ENCODE results near the gene BCL11B.

The BCL11B gene

DNA sequence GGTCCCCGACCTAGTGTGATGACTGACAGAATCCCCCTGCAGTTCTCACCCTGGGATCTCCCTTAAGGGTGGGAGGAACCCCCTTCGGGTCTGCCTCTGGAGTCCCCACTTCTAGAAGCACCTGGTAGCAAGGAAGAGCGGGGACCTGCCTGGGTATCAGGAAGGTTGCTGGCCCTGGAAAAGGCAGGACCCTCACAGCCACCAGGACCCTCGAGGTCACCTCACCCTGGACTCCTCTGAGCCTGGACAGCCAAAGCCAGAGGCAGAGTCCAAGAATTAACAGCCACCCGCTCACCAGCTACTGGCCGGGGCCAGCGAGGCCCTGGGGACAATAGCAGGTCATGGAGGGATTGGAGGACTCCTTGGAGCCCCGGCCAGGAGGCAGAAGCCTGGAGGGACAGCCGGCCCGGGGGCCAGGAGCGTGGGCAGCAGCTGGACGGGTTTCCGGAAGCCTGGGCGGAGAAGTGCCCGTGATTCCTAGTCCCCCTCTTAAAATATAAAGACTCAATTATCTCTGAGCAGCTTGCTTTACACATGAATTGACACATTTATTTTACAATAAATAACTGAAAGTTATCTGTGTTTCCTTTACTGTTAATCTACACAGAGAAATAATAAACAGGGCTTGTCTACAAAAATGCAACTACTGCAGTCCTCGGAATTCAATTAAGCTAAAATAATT is 17.5 kb downstream of the BCL11B start:
- no peak for DNase-seq (ENCODE audit: low spot score)

DNA sequence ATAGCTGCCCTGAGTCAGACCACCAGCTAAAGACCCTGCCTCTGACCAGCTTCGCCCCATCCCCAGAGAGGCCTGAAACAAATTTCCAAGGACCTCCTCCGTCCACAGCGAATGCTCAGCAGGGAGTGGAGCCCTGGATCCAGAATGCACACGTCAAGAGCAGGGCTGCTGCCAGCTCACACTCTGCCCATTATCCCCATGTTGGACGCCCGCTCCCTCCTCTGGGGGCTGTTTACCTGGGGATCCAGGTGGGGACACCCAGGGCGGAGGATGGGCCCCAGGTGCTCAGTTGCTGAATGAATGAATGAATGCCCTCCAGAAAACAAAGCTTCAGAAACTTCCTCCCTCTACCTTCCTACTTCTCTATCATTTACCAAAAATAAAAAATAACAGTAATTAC is 18.1 kb downstream of the BCL11B start:
- DNase-seq (ENCODE audit: low spot score): no peak

DNA sequence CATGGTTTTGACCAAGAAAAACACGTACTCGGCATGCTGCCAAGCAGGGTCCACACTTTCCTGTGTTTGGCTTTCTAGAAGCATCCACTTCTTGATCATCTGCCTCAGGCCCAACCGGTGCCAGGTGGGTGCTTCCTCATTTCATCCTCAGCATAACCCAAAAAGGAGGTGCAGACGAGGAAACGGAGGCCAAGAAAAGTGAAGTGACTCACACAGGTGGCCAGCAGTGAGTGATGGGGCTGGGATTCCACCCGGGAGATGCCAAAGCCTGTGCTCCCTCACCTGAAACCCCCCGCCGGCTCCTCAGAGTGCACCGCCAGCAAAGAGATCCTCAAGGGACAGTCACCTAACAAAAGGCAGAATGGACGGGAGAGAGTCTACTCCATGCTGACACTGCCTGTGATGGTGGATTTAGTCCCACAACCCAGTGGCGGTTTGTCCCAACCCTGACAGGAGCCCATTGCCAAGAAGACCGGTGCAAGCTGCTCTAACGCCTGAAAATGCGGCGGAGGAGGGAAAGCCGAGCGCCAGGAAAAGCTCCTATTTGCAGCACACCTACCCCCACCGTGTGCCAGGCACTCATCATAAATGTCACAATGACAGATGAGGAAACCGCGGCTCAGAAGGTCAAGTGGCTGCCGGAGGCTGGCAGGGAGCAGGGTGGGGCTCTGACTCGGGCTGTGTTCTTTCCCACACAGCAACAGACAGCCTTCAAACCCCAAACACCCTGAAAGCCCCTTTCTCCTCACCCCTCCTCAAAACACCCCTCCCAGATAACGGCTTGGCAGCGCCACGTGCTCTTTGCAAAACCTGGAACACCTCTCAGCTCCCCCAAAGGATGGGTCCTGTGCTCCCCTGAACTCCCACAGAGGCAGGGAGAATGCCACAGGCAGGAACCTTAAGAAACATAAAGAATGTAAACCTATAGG is 18.8 kb downstream of the BCL11B start:
- no peak for DNase-seq (ENCODE audit: low spot score)

DNA sequence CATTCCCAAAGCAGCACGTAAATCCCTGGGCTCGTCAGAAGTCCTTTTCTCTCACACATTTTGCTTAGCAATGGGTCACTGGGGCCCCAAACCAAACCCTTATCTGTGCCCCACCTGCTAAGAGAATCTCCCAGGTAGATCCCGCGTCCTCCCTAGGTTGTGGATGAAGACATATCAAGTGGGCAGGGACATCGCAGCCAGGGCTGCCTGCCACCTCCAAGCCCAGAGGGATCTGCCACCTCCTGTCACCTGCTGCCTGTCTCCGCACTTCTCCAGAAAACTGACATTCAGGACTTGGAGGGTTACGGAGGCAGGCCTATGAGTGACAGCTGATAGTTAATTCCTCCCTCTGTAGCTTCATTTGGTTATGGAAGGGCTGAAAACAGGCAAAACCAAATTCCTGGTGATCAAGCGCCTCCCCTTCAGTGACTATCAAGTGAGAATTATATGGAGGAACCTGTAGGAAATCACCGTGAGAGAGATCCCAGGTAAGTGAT is 19.5 kb downstream of the BCL11B start:
- no peak for DNase-seq (ENCODE audit: low spot score)

DNA sequence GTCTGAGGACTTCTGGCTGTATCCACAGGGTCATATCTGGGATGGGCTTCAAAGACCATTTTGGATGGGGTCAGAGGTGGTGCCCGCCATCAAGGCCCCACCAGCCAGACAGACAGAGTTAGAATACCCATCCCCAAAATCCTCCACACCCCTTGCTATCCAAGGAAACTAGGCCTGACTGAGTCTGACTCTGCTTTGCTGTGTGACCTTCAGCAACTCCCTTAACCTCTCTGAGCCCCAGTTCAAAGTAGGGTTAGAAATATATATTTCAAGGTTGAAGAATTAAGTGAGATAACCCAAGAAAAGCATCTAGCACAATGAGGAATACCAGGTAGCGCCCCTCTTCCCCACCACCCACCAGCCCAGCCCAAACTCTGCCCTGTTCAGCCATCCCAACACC is 20.3 kb downstream of the BCL11B start:
- no peak for DNase-seq (ENCODE audit: low spot score)

DNA sequence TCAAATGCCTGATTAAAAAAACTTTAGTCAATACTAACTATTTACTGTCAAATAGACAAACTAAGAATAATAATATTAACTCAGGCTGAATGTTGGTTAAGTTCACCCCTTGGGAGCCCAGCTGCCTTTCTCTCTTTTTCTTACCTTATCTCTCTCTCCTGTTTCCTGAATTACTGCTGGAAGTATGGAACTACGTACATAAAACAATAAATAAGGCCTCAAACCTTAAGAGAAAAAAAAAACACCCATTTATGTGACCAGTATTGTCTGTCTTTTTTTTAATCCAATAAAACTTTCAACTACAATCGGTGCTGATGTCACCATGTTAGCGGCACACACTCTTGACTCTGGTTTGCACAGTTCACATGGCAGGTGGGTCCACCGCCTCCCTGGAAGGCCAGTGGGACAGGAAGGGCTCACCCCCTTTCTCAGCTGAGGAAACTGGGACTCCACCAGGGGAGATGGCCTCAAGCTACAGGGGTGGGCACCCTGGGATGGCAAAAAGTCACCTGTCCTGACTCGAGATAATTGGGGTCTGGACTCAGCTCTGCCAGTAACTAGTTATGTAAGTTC is 21.3 kb downstream of the BCL11B start:
- no peak for DNase-seq (ENCODE audit: low spot score)

DNA sequence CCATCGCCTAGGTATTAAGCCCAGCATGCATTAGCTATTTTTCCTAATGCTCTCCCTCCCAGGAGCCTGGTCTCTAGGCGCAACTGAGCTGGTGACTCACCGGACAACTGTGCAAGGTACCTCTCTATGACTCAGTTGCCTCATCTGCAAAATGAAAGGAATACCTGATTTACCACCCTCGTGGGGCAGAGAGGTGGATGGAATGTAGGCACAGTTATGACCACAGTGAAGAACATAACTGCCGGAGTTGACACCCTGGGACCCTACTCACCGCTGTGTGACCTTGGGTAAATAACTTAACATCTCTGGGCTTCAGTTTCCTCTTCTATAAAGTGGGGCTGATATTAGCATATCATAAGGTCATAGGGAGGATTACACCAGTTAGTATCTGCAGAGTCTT is 22.6 kb downstream of the BCL11B start:
- no peak for DNase-seq (ENCODE audit: low spot score)

DNA sequence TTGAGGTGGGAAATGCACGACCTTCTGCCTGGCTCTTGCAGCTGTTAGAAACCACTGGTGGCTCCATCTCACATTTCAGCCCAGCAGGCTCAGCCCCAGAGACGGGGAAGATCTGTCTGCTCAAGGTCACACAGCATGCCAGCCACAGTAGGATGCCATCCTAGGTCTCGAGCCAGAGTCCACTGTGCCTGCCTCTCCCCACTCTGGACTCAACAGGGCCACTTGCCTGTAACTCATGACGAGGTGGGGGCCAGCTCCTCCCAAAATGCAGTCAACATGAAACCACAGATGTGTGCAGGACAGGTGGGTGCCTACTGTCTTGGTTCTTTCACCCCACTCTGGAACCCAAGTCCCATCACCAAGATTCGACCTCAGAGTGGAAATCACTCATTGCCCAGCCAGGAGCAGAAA is 23.2 kb downstream of the BCL11B start:
- DNase-seq (ENCODE audit: low spot score): no peak

DNA sequence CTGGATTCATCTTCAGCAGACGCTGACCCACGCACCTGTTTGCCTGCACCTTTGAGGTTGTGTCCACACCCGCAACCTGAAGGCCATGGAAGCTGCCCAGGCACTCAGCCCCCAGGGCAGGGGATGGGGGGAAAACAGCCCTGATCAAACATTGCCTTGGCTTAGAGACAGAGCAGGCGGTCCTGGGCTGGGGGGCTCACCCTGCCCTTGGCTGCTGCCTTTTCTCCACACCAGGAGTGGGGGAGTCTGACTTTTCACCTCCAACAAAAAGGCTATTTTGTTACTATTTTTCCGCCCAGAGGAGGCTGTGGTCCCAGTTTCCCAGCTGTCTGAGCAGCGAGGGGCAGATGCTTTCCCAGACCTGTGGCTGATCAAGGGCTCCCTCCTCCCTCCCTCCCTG is 24.2 kb downstream of the BCL11B start:
- no peak for DNase-seq (ENCODE audit: low spot score)

DNA sequence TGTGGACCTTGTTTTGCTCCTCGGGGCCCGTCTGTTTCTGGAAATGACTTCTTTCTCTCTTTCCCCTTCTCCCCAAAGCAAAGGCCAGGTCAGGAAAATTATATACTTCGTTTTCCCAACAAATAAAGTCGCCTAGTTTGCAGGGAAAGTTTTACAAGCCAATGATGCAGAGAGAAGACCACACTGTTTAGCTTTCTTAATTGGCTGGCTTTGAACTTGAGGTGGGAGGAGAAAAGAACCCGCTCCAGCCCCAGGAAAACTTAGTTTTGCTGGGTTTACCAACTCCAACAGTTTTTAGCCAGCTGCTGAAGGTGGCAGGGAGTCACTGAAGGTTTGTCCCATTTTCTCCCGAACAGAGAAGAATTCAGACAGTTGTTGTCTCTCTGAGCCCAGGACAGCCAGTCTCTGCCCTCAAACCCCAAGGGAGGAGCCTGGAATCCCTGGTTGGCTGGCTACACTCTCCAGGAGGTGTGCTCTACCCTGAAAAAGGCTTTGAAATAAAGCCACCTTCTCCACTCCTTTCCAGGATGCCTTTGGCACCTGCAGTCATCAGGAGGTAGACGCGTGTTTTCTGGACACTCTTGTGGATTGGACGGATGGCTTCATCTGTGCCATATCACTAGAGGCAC is 24.8 kb downstream of the BCL11B start:
- no peak for DNase-seq (ENCODE audit: low spot score)

DNA sequence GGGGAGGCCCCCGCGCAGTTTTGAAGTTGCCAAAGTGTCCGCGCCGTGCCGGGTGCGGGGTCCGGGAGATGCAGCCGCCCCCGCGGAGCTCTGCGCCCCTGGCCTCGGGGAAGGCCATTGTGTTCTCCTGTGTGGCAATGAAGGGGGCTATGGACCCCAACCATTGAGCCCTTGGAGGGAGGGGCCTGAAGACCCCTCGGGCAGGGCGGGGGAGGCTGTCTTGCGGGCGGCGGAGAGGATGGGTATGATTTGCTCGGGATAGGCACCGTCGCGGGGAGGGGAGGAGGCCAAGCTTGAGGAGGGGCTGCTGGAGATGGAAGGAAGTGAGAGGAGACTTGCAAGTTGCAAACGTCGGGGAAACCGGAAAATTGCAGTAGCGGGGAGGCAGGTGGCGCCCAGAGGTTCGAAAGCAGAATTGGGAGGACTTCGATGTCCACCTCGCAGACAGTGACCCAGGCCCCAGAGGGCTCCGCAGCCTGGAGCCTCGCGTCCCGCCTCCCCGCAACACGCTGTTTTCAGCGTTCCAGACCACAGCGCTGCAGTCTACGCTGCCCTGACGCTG is 25.4 kb downstream of the BCL11B start:
- no peak for DNase-seq (ENCODE audit: low spot score)

DNA sequence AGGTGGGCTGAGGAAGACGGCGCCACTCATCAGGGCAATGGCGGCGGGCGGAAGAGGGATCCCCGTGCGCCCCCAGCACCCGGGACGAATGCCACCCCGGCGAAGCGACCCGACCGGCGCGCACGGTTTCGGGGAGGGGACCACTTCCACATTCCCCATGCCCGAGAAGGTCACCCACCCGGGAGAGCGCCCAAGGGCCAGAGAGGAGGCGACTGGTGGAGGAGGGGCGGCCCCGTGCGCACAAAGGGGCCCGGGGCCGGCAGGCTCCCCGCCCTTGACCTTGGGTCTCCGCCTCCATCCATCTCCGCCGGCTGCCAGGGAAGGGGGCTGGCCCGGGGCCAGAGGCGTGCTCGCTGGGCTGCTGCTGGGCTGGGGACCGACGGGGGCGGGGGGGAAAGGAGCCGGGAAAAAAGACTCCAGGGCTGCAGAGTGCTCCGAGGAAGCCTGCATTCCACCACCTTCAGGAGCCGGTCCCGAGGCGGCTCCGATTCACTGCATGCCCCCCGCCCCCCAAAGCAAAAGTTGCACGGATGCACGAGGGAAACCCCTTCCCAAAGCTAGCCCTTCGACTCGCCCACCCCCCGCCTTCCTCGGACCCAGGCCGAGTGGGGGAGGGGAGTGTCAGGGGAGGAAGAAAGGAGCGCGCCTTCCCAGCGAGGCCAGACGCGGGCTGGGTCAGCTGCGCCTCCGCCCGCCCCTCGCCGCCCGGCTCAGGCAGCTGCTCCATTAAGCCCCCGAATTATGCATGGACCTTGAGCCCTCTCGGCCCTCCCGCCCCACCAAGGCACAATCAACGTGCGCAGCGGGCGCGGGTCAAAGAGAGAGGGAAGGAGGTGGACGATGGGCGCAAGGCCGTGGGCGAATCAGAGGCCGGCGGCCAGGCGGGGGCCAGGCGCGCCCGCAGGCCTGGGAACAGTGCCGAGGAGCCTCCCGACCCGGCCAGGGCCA is 26.2 kb downstream of the BCL11B start:
- DNase-seq (ENCODE audit: low spot score): no peak

DNA sequence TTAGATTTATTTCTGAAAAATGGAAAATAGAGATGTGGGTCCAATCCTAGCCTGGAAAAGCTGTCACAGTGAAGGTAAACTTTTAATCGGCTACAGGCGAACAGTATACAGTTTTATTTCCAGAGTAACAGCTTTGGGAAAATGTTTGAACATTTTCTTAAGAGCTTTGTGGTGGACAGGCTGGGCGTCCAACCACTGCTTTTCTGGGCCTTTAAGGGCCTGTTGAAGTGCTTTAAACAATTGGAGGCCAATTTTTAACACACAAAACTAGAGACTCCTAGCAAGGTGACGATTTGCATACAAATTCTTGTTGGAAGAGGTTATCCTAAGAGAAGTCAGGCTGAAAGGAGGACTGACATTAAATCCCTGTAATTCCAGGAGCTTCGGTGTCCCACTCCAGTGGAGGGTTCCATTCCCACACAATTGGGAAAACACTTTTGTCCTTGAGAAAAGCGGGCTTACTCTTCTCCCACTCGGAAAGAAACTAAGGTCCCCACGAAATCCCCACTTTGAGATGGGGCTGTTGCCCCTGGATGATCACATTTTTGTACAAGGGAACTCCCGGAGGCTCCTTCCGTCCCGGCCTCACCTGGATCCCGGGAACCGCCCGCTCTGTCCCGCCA is 26.9 kb downstream of the BCL11B start:
- no peak for DNase-seq (ENCODE audit: low spot score)

DNA sequence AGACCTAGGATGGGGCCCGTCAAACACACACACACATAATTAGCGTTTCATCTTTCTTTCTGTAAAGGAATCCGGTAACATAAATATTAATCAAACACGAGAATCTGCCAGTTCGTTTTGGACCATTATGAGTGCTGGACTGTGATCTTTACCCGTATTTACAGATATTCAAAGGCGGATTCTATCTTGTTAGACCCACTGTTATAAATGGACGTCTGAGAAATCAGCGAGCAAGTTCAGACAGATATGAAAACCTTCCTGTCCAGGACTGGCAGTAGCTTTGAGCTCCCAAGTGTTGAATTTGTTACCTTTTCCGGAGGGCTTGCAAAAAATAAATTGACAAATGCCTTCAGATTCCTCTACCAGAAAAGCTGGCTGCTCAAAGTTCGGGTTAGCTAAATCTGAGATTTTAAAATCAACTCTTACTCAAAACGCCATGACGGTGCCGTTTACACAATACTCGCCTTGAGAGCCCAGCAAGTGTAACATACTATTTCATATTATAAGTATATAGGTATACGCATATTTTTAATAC is 27.6 kb downstream of the BCL11B start:
- DNase-seq (ENCODE audit: low spot score): no peak

DNA sequence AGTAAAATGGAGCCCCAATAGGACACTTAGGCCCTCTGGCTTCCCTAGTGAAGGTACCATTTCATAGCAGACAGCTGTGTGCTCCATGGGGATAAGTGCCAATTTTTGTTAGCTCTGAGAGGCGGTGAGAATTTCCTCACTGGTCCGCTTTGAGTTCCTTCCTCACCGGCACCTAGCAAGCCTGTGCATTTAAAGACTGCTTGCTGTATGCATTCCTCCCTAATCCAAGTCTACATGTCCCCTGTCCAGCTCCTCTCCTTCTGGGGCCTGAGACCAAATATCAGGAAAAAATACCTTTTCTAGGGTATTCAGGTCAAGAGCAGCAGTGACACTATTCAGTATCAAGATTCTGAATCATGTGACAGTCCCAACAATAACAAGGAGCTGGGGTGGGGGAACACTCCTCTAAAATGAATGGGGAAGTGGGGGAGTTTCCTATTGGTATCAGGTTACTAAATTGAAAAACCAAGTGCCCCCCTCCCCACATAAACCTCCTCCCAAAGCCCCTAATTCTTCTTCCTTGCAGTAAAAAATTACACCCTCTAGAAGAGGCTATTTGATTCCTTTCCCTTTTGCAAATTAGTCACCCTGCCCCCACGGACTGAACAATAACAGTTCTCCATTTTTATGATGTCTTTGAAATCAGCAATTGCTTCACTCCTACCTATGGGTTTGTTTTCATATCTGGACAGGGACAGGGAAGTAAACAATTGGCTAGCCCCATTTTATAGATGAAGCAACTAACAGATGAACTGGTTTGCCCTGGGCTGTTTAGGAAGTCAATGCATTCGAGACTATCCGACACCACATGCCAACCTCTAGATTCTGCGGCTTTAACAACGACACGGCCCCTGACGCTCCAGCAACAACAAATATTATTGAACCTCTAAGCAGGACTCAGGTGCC is 28.9 kb downstream of the BCL11B start:
- no peak for DNase-seq (ENCODE audit: low spot score)

DNA sequence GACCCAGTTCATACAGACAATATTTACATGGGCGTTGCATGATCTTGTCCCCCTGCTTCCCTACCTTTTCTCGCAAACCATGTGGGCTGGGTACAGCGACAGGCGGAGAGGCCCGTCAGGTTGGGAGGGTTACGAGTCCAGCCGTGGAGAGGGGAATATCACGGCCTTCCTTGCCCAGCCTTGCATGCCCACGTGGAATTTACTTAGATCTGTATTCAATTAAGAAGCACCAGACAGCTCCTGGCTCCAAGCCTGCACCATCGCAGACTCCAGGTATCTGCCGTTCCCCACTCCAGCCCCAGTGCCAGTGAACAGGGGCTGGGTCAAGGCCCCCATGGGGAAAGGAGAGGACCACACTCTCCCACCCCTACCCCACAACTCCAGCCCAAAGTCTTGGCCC is 29.8 kb downstream of the BCL11B start:
- DNase-seq (ENCODE audit: low spot score): no peak

DNA sequence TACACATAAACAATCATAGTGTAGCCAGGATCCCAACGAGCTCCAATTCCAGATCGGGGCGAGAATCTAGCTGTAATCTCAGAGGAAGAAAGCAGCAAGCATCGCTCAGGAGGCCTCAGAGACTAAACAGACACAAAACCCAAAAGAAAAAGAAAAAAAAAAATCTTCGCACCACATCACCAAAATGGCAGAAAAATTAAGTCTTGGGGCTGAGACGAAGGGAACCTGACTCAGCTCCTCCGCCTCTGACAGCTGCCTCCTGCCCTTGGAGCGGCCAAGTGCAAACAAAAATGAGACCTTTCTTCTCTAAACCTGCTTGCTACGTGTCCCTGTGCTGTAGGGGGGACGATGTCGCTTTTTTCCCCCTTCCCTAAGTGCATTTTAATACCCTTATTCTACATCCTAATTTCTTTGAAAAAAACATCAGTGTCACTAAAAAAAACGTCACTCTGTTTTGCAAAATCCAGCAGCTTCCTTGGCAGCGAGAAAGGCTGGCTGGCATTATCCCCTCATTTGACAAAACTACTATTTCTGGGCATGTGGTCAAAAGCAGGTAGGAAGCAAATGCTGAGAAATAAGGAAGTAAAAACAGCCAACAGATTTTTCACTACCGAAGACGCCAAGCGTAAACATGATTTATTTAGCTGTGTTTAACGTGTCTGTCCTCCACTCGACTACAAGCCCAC is 30.5 kb downstream of the BCL11B start:
- no peak for DNase-seq (ENCODE audit: low spot score)

DNA sequence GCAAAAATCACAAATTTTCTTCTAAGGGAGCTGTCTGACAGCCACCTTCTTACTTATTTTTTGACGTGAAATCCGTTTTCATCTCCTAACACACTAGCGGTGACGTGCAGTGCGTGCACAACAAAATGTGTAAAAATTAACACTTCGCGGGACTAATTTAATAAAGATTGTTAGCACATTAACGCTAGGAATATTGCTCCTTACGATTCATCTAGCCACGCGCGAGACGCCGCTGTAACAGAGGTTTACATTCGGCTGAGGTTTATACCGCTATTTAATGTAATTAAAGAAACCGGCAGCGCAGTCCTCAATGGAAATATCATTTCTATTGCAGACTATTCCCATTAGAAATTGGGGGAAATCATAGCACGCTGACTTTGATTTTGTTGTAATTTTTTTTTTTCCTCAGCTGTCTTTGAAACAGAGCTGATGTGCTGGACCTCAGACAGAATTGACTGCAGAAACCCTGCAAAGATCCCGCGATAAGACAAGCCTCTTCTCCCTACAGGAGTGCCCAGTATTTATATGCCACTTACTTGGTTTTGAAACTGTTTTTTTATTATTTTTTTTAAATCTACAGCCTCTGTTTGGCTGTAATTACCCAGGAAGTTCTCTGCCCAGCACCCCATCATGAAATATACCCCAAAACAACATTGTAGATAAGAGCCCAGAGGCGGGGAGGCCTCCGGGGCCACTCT is 31.2 kb downstream of the BCL11B start:
- DNase-seq (ENCODE audit: low spot score): no peak

Measured in HuH-7.5 (cell line).